ENCODE measurements around the gene VWF.

The VWF gene

DNA sequence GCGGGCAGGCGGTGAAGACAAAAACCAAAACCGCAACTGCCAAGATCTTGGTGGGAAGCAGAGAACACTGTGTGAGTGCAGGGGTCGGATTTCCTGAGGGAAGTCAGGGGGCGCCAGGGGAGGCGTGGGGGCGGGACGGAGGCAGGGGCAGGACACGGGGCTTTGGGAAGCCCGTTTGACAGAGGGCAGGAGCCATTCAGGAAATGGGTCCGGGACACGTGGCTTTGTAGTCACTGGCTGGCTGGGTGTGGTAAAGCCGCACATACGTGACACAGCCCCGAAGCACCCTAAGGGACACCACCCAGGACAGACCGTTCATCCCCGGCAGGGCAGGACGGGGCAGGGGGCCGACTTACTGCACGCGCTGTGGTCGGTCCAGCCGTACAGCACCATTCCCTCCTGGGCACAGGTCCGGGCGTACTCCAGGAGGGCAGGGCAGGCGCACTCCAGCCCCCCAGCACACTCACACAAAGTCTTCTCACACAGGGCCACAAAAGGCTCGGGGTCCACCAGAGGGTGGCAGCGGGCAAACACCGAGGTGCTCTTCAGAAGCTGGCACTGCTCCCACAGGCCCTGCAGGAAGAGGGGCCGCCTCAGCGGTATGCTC is 49.4 kb downstream of the VWF start:
- no peak for DNase-seq

DNA sequence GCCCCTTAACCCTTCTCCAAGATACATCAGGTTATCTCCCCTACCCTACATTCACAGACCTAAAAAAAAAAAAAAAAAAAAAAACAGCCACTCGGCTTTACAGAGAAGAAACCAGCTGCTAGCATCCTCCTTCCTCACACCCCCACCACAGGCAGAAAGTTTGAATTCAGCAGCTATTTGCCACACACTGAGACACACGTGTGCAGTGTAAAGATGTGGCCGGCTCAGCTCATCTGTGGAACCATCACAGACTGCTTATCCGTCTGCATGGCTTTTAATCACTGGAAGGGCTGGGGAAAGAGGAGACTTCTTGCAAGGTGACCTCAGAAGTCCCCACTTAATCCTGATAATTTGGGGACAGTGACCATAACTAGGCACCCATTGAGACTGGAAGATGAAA is 50.0 kb downstream of the VWF start:
- no peak for DNase-seq

DNA sequence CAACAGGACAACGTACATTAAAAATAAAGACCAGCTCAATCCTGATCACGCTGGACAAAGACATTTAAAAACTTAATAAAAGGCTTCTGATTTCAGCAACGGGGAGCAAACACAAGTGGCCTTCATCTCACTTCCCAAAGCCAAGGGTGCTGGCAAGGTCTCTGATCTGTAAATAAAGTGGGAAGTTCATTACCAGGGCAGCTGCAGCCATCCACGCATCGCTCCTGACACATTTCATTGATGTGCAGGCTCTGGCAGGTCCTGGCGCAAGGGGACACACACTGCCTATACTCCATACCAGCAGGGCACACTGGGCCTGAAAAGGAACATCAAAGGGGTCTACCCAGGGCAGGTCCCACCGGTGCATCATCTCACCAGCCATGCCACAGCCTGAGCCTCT is 51.0 kb downstream of the VWF start:
- DNase-seq: no peak

DNA sequence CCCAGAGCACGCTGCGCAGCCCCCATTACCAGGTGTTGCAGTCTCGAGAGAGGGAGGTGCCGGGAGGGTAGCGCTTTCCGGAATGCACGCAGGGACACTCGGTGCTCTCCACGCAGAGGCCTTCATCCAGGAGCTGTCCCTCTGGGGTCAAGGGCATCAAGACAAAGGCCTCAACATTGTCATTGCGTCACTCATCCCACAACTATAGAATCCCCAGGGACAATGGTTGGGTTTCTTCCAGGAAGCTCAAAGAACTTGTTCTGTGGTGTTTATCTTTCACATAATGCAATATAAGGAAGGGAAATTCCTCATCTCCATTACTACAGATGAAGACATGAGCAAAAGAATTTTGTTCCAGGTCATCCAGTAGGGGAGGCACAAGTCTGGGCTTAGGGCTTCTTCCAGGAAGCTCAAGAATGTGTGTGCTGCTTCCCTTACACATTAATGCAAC is 52.1 kb downstream of the VWF start:
- no peak for DNase-seq

DNA sequence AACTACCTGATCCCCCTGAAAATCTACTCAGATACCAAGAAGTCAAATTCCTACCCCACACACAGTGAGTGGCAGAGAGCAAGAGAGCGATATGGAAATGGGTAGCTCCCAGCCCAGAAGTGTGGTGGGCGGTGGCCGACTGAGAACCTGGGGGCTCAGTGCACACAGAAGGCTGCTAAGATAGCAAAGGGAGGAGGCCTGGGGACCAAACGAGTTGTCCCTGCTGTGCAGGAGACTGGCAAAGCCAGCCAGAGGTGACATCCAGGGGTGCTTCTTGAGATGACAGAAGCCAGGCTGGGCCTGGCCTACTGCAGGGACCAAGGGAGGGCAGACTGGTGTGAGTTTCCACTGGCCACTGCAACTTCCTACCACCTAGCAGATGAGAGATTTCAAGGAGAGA is 52.9 kb downstream of the VWF start:
- no peak for DNase-seq

DNA sequence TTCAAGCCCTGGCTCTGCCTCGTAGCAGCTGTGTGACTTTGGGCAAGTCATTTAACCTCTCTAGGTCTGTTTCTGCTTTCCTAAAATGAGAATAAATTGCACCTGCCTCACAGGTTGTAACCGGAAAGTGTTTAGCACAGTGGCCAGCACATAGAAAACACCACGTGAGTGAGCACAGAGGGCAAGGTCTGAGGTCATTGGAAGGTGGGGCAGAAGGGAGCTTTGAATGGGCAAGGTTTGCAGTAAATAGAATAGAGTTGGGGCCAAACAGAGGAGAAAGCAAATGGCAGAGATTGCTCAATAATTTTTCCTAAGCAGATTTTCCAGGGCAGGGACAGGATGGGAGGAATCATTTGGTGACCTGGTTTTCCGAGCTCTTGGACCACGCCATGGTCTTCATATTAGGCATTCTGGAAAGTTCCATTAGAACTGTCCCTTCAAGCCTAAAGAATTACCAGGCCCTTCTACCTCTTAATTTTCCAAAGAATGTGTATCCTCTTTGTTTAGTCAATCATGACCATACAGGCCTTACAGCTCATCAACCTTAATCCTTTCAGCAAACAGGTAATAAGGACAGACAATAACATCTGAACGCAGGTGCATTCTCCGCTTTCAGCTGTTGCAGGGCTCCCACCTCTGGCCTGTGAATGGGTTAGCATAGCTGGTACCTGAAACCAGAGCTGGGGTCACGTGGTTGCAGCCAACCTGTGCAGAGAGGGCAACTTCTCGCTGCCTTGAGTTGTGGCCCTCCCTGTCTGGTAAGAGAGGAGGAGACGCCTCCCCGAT is 53.8 kb downstream of the VWF start:
- peak; percentile 85 for DNase-seq

DNA sequence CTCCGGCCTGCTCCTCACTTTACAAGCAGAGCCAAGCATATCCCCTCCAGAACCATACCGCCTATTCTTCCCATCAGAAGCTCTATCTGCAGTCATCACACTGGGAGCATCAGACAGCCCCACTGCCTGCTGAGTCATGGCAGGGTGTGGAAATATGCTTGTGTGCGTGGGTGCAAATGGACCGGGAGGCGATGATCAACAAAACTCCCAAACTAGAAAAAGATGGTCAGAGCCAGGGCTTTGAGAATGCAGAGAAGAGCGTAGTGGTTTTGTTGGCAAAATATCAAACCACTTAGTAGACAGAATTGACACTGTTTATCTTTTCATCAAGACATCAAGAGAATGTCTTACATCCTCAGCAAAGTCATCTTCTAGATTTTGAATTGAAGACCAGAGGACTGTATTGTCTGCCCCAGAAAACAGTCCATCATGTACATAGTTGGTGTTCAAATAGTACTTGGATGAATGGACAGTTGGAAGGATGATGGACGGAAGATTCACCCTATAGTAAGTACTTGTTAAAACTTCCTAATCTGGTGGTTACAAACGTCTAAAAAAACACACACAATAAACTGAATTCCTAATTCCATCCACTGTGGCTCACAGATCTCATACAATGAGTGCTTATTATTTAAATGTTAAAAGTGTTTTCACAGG is 54.9 kb downstream of the VWF start:
- no peak for DNase-seq

DNA sequence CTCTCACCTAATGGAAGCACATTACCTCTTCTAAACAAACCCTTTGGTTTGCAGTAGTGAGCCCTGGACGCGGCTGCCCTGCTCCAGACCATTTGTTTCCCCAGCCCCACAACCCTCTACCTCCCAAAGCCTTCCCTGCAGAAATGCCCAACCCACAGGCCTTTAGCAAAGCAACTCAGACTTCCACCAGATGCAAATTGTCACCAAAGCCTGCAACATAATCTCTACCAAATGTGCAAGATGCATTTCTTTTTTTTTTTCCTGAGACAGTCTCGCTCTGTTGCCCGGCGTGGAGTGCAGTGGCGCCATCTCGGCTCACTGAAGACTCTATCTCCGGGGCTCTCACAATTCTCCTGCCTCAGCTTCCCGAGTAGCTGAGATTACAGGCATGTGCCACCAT is 56.2 kb downstream of the VWF start:
- DNase-seq: no peak

DNA sequence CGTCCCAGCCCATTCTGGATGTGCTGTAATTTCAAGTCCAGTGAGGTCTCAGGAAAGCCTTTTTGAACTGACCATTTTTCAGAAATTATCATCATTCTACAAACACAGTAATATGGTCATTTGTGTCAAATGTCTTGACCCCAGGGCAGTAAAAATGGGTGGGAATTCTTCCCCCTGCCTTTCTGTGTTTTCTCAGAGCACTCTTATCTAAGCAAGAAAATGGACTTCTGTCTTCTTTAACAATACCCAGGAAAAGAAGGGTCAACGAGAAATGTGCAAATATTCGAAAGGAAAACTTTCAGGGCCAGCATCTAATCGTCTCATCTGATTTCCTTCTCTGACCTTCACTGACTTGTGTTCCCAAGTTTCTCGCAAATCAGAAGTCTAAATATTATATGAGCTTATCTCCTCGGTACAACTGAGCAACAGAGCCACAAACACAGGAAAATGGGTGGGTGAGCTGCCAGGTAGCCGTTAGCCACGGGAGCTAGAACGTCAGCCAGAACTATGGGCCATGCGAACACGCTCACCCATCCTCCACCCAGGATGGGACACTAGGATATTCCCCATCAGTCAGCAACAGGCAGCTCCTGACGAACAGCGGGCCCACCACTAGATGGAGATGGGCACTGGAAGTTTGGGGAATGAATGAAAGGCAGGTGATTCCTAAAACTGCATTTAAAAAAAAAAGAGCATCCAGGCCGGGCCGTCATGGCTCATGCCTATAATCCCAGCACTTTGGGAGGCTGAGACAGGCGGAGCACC is 57.1 kb downstream of the VWF start:
- DNase-seq: no peak

DNA sequence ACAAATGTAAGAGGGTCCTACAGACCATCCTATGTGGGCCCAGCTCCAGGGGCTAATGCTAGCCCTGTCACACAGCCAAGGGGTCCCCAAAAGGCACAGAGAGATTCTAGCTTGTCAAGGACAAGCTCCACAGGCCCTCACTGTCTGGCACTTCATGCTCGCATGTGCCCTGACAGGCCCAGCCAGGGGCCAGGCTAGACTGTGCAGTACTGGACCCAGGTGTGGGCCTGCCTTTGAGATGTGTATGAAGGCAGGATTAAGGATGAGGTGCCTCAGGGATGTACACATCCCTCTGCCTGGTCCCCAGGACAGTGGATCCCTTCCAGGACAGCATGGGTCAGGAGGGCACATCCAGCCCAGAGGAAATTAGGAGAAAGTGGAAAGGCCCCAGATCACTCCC is 57.8 kb downstream of the VWF start:
- no peak for DNase-seq

DNA sequence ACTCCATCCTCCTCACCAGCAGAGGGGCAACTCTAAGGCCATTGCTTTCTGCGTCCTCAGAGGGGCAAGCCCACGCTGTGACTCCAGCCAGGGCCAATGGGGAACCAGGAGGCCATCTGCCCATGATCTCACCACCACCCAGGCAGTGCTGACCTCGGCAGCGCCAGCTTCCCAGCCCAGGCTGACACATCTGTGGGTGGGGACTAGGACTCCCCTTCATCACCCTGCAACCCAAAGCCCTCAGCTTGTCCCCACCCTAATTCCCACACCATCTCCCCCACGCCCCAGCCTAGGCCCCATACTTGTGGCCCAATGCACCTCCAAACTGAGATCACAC is 58.6 kb downstream of the VWF start:
- DNase-seq: no peak

DNA sequence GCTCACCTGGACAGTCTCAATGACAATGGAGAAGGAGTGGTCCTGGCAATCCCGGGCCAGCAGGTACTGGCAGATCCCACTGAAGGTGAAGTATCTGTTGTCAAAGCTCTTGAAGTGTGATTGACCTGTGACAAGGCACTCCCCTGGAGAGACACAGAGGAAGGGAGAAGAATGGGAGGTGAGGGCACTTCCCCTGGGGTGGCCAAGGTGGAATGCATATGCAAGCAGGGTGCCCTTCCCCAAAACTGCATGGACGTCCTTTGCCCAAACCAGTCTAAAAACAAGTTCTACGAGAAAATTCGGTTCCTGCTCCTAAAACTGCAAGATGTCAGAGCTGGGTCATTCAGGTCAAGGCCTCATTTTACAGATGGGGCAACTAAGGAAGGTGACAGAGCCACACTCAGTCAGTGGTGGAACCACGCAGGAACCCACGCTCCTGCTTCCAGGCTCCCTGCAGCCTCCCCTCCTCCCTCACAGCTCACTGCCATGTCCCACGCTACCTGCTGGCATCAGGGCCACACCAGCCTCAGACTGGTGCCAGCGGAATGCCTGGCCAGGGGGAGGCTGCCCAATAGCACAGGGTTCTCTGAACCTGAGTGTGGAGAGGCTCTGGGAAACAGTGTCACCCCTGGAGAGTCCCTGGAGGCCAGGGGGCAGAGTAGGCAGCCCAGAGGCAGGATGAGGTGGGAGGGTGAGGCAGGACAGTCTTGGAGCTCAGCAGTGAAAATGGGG is 59.2 kb downstream of the VWF start:
- no peak for DNase-seq

DNA sequence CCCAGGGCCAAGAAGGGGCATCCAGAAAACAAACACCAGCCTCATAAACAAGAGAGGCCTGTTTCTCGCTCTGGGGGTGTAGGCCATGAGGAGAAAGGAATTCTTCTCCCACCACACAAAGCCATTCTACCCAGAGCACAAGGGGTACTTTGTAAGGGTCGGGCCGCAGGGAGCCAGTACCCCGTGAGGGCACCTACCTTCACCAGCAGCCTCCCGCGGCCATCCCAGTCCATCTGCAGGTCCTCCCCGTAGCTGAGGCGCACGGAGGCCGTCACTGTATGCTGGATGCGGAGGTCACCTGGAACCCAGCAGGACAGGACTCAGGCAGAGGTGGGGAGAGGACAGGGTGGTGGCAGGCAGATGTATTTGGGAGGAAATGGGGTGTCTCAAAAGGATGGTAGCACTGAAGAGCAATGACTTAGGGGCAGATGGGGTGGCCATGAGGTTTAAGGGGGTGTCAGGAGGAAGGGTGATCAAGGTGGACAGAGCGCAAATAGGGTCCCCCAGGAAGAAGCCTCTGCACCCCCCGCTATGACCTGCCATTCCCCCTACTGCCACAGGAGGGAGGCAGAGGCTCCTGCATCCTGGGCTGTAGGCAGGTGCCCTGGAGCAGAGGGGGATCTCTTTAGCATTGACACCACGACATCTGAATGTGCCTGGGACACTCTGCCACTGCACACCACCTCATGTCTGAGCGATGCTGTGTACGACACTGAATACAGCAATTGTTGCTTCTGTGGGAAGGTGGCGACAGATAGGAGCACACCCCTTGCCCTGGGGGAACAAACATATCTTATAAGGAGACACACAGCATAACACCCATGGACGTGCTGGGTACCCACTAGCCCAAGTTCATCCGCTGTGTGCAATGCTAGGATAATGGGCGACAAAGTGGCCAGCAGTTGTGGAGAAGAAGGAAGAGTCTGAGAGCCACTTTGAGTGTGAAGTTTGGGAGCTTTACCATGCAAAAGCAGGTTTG is 61.4 kb downstream of the VWF start:
- peak; percentile 44 for DNase-seq

DNA sequence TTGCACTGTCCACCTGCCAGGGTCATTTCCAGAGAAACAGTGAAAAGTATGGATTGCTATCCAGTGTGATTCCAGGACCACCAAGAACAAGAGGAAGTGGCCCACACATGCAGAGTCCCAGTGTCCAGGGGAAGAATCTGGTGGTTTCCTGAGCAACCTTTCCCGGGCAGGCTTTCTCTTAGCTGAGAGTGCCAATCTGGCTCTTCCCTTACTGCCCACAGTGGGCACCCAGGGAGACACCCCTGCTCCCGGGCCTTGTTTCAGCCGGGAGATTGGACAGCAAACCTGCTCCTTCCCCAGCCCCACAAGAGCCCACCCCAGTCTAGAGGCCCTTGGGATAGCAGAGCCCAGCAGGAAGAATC is 62.1 kb downstream of the VWF start:
- no peak for DNase-seq

DNA sequence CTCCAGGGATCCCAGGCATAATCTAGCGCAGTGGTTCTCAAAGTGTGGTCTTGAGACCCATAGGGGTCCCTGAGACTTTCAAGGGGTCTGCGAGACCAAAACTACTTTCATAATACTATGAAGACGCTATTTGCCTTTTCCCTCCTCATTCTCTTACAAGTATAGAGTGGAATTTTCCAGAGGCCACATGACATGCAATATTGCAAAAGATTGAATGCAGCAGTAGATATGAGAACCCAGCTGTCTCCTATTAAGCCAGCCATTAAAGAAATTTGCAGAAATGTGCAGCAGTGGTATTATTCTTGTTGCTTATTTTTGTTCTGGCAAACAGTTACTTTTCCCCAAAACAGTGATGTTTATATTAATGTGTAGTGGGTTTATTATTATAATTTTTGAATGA is 62.8 kb downstream of the VWF start:
- DNase-seq: no peak

DNA sequence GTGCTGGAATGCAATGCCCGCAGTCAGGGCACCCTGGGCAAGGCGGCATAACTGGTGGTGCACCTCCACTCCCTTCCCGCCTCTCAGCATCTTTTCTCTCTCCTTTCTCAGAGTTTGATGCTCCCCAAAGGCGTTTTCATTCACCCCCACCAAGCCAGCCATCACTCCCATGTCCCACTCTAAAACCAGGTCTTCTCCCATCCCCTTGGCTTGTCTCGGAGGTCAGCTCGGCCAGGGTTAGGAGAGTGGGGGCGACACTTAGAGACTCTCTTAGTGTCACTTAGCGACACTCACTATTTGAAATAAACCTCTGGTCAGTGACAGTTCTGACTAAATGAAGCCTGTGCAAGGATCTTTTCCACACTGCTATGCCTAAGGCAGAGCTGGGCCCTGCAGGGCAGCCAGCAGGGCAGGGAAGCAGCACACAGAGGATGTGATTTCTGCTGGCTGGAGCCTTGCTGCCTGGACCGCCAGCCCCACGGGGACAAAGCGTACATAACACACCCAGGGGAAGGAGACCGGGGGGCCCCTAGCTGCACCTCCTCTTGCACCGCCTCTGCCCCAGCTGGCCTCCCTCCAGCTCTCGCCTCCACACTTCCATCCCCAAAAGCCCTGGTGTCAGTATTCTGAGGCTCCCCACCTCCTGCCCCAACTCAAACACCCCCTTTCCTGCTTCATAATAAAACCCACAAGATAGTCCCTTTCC is 64.5 kb downstream of the VWF start:
- no peak for DNase-seq

DNA sequence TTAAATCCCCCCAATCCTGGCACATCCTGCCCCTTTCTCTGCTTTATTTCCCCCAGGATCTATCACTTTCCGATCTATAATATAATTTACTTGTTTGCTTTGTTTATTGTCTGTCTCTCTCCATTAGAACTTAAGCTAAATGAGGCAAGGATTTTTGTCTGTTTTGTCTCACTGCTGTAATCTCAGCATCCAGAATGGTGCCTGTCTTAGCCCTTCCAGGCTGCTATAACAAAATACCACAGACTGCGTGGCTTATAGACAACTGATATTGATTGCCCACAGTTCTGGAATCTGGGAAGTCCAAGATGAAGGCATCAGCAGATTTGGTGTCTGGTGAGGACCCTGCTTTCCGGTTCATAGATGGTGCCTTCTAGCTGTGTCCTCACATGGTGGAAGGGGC is 65.2 kb downstream of the VWF start:
- no peak for DNase-seq

DNA sequence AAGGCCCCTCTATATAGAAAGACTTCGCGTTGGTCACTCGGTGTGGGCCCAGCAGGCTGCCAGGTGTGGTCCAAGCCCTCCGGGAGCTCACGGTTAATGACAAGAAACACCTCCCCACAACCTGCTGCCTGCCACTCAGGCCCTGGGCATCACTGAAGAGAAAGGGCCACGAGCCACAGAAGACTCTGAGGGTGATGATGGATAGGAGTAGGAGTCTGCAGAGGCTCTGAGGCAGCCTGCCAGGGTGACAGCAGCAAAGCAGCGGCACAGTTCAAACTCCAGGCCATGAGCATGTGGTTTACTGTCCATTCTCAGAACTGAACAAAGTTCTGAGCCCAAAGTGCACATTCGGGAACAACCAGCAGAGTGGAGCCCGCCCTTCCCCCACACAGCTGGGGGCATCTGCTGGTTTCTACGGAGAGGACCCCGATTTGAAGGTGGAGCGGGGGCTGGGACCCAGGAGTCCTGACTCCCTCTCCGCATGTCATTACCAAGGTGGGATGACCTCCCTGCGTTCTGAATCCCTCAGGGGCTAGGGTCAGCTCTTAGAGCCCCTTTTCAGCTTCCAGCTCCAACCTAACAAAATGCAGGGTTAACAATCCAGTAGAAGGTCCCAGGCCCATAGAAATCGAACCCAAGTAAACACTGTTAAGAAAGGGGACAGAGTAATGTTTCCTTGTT is 65.8 kb downstream of the VWF start:
- no peak for DNase-seq

DNA sequence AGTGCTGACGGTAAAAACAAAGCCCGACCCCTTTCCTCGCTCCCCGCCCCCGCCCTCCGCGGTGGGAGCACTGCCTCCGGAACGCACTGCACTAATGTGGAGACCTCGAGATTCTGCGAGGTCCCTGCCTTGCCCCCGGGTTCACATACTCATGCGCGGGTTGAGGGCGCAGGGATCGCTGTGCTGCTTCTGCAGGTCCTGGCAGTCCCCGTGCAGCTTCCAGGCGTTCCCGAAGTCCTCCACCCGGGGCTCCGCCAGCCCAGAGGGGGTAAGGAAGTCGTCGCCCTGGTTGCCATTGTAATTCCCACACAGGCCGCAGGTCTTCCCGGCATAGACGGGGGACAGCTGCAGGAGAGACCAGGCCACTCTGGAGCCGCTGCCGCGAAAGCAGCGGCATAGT is 66.8 kb downstream of the VWF start:
- DNase-seq: no peak

DNA sequence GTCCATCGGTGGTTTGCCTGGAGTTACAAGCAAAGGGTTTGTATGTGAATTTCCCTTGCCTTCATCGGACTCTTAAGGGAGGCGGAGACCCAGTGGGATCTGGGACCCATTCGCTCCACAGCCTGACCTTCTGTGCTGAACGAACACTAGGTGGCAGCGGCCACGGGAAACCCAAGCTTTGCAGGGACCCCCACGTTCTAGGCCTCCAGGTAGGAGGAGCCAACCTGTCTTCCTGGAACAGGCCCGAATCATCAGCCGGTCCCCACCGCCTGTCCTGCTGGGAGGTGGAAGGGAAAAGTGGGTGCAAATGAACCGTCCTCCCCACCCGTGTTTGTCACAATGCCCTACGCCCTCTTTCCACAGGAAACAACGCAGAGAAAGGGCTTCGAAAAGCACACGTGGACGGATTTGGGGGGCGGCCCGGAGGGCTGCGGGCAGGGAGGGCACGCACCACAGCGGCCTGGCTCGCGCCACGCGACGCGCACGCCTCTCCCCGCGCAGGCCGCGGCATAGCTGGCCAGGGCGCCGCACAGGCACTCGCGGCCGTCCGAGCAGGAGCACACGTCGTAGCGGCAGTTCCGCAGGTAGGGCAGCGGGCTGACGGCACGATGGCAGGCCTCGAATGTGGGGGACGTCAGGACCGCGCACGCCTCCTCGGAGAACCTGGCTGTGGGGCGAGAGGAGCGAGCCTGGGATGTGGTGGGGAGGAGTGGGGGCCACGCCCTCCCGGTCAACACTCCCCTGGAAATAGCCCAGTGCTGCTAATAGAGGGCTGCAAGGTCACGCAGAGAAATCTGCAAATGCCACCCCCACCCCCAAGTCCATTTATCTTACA is 67.8 kb downstream of the VWF start:
- DNase-seq: no peak

All from NCI-H510A (cell line).